A673 (cell line): Measurements from ENCODE around the gene TP53BP2. TPM values are rescaled to one million over a fixed set of nuclear protein-coding genes. Genes with fewer than 3 reads are reported as not detected.
"Not testable (repeated sequence)": the region's sequence is repeated elsewhere in the genome, so short reads cannot be mapped to it uniquely, and the experiment has no call there.

ENCODE experiments used
- BruUV-seq: library from RNA; stranded (reverse); fragments of 400-500 nt; replicated peaks from 2 replicates; lab custom pipeline; 2021; lab: Mats Ljungman, UMichigan
- CTCF ChIA-PET: fragments of 300-600 bp; sonication (Branson Sonifier 250); formaldehyde crosslinking; loops from one replicate; lab custom pipeline; 2022; ENCODE audit warnings: antibody characterized with exemption; lab: Charles Lee
- POLR2A ChIA-PET: fragments of 300-600 bp; sonication (Branson Sonifier 250); formaldehyde crosslinking; loops from one replicate; lab custom pipeline; 2022; ENCODE audit warnings: antibody characterized with exemption; ENCODE audit not compliant: low non-redundant PET; lab: Charles Lee
- DNase-seq: peaks from one replicate; pipeline ENCODE4 v3.0.0-alpha.2; 2015; ENCODE audit warnings: low spot score
- H3K27ac ChIP-seq: fragments of 200-600 bp; sonication (generic); 2 replicates; pipeline ENCODE4 v1.5.1; 2016; ENCODE audit warnings: mixed run types, low read depth, mild to moderate bottlenecking, mixed read lengths, antibody characterized with exemption, low read length; ENCODE audit not compliant: poor library complexity, severe bottlenecking
- H3K27me3 ChIP-seq: fragments of 200-600 bp; sonication (generic); replicated peaks from 2 replicates; pipeline ENCODE4 v1.6.1; 2017; ENCODE audit warnings: mixed run types, low read depth, mild to moderate bottlenecking, mixed read lengths, antibody characterized with exemption, low read length; ENCODE audit not compliant: insufficient read depth, poor library complexity
- H3K36me3 ChIP-seq: fragments of 200-600 bp; sonication (generic); 2 replicates; pipeline ENCODE4 v1.6.1; 2016; ENCODE audit warnings: mixed run types, mild to moderate bottlenecking, mixed read lengths, antibody characterized with exemption, low read length; ENCODE audit not compliant: insufficient read depth, poor library complexity, severe bottlenecking
- H3K4me1 ChIP-seq: fragments of 200-600 bp; sonication (generic); 2 replicates; pipeline ENCODE4 v1.6.1; 2017; ENCODE audit warnings: mixed run types, mild to moderate bottlenecking, mixed read lengths, antibody characterized with exemption, low read length; ENCODE audit not compliant: insufficient read depth, poor library complexity, severe bottlenecking
- H3K4me3 ChIP-seq: fragments of 200-600 bp; sonication (generic); 2 replicates; pipeline ENCODE4 v1.5.1; 2016; ENCODE audit warnings: low read depth, mixed run types, mild to moderate bottlenecking, mixed read lengths, low read length; ENCODE audit not compliant: poor library complexity, severe bottlenecking
- H3K9me3 ChIP-seq: fragments of 200-600 bp; sonication (generic); 2 replicates; pipeline ENCODE4 v1.6.1; 2016; ENCODE audit warnings: mixed run types, low read depth, mild to moderate bottlenecking, mixed read lengths, antibody characterized with exemption, low read length; ENCODE audit not compliant: poor library complexity, severe bottlenecking
- EZH2 ChIP-seq: fragments of 200-600 bp; sonication (generic); IDR thresholded peaks from 2 replicates; pipeline ENCODE4 v1.6.1; 2017; ENCODE audit warnings: borderline replicate concordance, low read depth, mild to moderate bottlenecking, mixed read lengths, antibody characterized with exemption, low read length; ENCODE audit not compliant: poor library complexity, severe bottlenecking
- intact Hi-C: fragments of 100-400 bp; cut with micrococcal nuclease; formaldehyde crosslinking; loops from one replicate; pipeline ENCODE4 v1.10.0; 2022; ENCODE audit not compliant: unreplicated experiment
- total RNA-seq: library from RNA; stranded (reverse); gene quantifications from 2 replicates; pipeline ENCODE4 v1.2.3, GENCODE V29; 2021
- TF ChIP-seq, protein P1 (sequence below): fragments of 300-800, 200-600 bp; sonication (generic); conservative IDR thresholded peaks from 2 replicates; pipeline ENCODE4 v1.5.1; 2017; ENCODE audit warnings: low read depth, mild to moderate bottlenecking, antibody characterized with exemption, low read length, moderate library complexity, mixed read lengths

The TP53BP2 gene
- total RNA-seq, 1 experiment from 2014 or later: 93.3 TPM

GRCh38 chr1:223745731-223746130 lies 100.0 kb downstream of the TP53BP2 start:
- Histone ChIP-seq H3K36me3 (peaks cover 33% of the 10 kb centered on the region), H3K27me3 (no peaks in the 10 kb centered on the region), H3K9me3 (no peaks in the 10 kb centered on the region), H3K4me1 (peaks cover 18% of the 10 kb centered on the region), H3K27ac (no peak overlapping the region), H3K4me3 (no peak overlapping the region)
- ChIA-PET CTCF (no interaction called here), POLR2A (no interaction called here)
- no TSS peak for BruUV-seq
- TF ChIP-seq, protein P1, sequence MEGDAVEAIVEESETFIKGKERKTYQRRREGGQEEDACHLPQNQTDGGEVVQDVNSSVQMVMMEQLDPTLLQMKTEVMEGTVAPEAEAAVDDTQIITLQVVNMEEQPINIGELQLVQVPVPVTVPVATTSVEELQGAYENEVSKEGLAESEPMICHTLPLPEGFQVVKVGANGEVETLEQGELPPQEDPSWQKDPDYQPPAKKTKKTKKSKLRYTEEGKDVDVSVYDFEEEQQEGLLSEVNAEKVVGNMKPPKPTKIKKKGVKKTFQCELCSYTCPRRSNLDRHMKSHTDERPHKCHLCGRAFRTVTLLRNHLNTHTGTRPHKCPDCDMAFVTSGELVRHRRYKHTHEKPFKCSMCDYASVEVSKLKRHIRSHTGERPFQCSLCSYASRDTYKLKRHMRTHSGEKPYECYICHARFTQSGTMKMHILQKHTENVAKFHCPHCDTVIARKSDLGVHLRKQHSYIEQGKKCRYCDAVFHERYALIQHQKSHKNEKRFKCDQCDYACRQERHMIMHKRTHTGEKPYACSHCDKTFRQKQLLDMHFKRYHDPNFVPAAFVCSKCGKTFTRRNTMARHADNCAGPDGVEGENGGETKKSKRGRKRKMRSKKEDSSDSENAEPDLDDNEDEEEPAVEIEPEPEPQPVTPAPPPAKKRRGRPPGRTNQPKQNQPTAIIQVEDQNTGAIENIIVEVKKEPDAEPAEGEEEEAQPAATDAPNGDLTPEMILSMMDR: no peak
- no peak for TF ChIP-seq EZH2
- no peak for DNase-seq
- intact Hi-C loops: no loop called here

- Histone ChIP-seq H3K27ac (no peak overlapping the region), H3K9me3 (no peaks in the 10 kb centered on the region), H3K27me3 (no peaks in the 10 kb centered on the region), H3K36me3 (peaks cover 22% of the 10 kb centered on the region), H3K4me3 (no peak overlapping the region), H3K4me1 (peaks cover 19% of the 10 kb centered on the region)
- BruUV-seq: no TSS peak
- DNase-seq: no peak
- ChIA-PET CTCF (no interaction called here), POLR2A (no interaction called here)
- TF ChIP-seq, protein P1: no peak
- no peak for TF ChIP-seq EZH2
- intact Hi-C loops: no loop called here
Observed at GRCh38 chr1:223742856-223743517, 102.8 kb downstream of the TP53BP2 start.

DNA sequence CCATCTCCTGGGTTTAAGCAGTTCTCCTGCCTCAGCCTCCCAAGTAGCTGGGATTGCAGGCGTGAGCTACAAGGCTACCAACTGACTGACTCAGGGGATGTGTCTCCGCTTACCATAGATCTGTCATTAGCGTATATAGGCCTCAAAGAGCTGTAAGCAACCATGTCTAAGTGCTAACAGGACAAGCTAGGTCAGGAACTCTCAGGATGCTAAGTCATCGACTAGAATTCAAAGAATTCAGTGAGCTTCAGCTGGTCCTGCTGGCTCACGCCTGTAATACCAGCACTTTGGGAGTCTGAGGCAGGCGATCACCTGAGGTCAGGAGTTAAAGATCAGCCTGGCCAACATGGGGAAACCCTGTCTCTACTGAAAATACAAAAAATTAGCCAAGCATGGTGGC lies 103.9 kb downstream of the TP53BP2 start:
- H3K9me3 ChIP-seq: no peaks in the 10 kb centered on the region
- peaks cover 13% of the 10 kb centered on the region for H3K36me3 ChIP-seq
- no peak for DNase-seq
- ChIA-PET CTCF (interaction anchor here (0.7 kb wide), 1 partner anchor 114 kb away, joined by 6 read pairs; no protein-coding TSS in a partner anchor), POLR2A (no interaction called here)
- intact Hi-C loops: no loop called here
- TF ChIP-seq, protein P1: no peak
- no peak for TF ChIP-seq EZH2
- H3K4me3 ChIP-seq: no peak overlapping the region
- H3K27me3 ChIP-seq: no peaks in the 10 kb centered on the region
- H3K4me1 ChIP-seq: peaks cover 11% of the 10 kb centered on the region
- no TSS peak for BruUV-seq
- no peak overlapping the region for H3K27ac ChIP-seq

- BruUV-seq, POLR2A ChIA-PET, H3K9me3 ChIP-seq, intact Hi-C loops, H3K4me3 ChIP-seq, H3K36me3 ChIP-seq, H3K27ac ChIP-seq, DNase-seq, CTCF ChIA-PET, H3K27me3 ChIP-seq: not testable (repeated sequence)
- H3K4me1 ChIP-seq: peaks cover 11% of the 10 kb centered on the region
Observed at GRCh38 chr1:223740038-223740736, 105.6 kb downstream of the TP53BP2 start.
